ENCODE results near the gene SHF.

The SHF gene

DNA sequence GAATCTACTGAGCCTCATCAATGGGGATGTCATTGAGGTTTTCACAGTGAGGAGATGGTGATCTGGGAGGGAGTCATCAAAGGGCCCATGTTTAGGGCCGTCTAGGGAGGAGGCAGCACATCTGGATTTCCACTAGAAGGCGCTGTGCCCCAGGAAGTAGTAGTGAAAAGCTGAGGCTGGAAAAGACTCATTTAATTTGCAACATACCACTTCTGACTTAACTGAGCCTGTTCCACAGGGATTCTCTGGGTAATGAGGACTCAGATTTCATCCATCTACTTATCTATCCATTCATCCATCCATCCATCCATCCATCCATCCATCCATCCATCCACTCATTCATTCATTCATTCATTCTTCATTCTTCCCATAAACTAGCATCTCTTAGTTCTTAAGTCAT lies 17.4 kb upstream of the SHF start:
- in situ Hi-C loops (cut with HindIII; ENCODE audit: low sequenced_read_pairs): no loop called here
- TF ChIP-seq, protein P1, sequence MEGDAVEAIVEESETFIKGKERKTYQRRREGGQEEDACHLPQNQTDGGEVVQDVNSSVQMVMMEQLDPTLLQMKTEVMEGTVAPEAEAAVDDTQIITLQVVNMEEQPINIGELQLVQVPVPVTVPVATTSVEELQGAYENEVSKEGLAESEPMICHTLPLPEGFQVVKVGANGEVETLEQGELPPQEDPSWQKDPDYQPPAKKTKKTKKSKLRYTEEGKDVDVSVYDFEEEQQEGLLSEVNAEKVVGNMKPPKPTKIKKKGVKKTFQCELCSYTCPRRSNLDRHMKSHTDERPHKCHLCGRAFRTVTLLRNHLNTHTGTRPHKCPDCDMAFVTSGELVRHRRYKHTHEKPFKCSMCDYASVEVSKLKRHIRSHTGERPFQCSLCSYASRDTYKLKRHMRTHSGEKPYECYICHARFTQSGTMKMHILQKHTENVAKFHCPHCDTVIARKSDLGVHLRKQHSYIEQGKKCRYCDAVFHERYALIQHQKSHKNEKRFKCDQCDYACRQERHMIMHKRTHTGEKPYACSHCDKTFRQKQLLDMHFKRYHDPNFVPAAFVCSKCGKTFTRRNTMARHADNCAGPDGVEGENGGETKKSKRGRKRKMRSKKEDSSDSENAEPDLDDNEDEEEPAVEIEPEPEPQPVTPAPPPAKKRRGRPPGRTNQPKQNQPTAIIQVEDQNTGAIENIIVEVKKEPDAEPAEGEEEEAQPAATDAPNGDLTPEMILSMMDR (IDR thresholded peaks at IDR 0.05; ENCODE audit: low read depth, low read length, missing control alignments): peak; percentile 81
- DNase-seq (ENCODE audit: low read depth): peak; percentile 23
- no peak overlapping the region for H3K4me3 ChIP-seq (ENCODE audit: low read depth, low read length)

DNA sequence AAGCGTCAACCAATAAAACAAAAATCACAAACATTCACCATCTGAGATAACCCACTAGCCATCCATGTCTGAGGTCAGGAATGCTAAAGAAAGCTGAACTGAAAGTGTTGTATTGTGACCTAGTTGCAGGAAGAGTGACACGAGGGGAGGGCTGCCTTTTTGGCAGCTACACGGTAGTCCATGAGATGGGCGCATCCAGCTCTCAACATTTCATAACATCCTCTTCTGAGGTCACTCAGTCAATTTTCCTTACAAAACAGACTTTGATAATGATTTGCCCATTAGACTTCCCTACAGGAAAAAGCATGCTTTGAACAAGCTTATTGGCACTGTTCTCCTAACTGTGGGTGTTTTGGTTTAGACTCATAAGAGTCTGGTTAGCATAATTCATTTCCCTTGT lies 15.4 kb upstream of the SHF start:
- TF ChIP-seq, protein P1 (IDR thresholded peaks at IDR 0.05; ENCODE audit: low read depth, low read length, missing control alignments): no peak

DNA sequence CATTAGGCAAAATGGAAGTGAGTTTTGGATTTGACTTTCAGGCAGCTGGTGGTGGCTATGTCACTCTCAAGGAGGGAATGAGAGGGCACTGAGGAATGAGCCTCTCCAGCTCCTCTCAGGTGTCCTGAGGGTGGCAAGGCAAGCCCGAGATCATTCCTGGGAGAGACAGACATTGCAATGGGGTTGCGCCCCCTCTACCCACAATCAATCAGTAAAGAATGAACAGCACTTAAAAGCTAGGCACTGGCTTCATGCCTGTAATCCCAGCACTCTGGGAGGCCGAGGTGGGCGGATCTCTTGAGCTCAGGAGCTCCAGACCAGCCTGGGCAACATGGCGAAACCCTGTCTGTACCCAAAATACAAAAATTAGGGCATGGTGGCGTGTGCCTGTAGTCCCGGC lies 14.1 kb upstream of the SHF start:
- in situ Hi-C loops (cut with HindIII; ENCODE audit: low sequenced_read_pairs): loop anchor here (5.0 kb wide), 1 partner anchor 175 kb away; the partner anchor contains the start of gene GATM
- no peak overlapping the region for H3K4me3 ChIP-seq (ENCODE audit: low read depth, low read length)

More for the DNA sequence above, 15.4 kb upstream of the SHF start:
- H3K4me3 ChIP-seq (ENCODE audit: low read depth, low read length): no peak overlapping the region
- no peak for DNase-seq (ENCODE audit: low read depth)
- in situ Hi-C loops (cut with HindIII; ENCODE audit: low sequenced_read_pairs): loop anchor here (5.0 kb wide), 1 partner anchor 174 kb away; the partner anchor contains the start of gene GATM

DNA sequence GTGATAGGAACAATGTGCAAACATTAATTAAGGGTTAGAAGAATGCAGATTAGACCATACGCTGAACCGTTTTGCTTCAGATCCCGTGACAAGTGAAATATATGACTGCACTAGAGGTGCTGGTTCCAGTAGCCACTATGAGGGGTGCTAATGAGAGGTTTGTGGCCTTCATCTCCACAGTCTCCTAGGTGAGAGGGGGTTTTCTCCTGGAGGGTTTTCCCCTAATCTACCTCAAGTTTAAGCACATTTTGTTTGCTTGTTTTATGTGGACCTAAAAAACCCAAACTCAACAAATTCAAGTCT lies 13.7 kb upstream of the SHF start:
- TF ChIP-seq, protein P1 (IDR thresholded peaks at IDR 0.05; ENCODE audit: low read depth, low read length, missing control alignments): no peak
- in situ Hi-C loops (cut with HindIII; ENCODE audit: low sequenced_read_pairs): loop anchor here (5.0 kb wide), 1 partner anchor 176 kb away; the partner anchor contains the start of gene GATM
- H3K4me3 ChIP-seq (ENCODE audit: low read depth, low read length): no peak overlapping the region
- no peak for DNase-seq (ENCODE audit: low read depth)

More for the DNA sequence above, 14.1 kb upstream of the SHF start:
- DNase-seq (ENCODE audit: low read depth): no peak
- TF ChIP-seq, protein P1 (IDR thresholded peaks at IDR 0.05; ENCODE audit: low read depth, low read length, missing control alignments): no peak

DNA sequence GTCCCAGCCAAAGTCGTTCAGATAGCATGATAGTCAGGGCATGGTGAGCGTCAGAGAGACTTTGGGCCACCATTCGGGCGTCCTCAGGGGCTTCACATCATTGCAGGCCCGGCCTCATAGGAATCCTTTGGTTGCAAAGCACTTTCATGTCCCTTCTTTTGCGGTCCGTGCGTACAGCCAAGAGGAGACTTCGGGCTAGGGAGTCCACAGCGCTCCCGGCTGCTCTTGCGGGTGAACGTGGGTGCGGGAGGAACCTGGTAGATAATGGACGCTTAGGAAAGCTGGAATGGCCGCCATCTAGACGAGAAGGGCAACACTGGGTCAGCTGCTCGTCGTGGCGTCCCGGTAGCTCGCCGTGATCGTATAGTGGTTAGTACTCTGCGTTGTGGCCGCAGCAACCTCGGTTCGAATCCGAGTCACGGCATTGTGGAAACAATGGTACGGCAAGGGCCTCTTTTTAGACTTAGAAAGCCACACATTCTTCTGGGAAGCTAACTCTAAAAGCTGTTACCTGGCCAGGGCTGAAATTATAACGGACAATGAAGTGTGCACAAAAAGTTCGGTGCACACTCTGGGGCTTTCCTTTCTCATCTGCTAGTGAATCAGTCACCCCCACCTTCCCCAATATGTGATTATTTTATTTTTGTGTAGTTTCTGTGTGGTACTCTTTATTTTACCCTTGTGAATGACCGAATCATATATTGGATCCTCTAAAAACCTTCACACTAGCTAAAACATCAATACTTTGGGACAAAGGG lies 13.2 kb upstream of the SHF start:
- in situ Hi-C loops (cut with HindIII; ENCODE audit: low sequenced_read_pairs): loop anchor here (5.0 kb wide), 1 partner anchor 176 kb away; the partner anchor contains the start of gene GATM
- TF ChIP-seq, protein P1 (IDR thresholded peaks at IDR 0.05; ENCODE audit: low read depth, low read length, missing control alignments): no peak
- H3K4me3 ChIP-seq (ENCODE audit: low read depth, low read length): peak overlapping the region; percentile 64
- DNase-seq (ENCODE audit: low read depth): peak; percentile 28

DNA sequence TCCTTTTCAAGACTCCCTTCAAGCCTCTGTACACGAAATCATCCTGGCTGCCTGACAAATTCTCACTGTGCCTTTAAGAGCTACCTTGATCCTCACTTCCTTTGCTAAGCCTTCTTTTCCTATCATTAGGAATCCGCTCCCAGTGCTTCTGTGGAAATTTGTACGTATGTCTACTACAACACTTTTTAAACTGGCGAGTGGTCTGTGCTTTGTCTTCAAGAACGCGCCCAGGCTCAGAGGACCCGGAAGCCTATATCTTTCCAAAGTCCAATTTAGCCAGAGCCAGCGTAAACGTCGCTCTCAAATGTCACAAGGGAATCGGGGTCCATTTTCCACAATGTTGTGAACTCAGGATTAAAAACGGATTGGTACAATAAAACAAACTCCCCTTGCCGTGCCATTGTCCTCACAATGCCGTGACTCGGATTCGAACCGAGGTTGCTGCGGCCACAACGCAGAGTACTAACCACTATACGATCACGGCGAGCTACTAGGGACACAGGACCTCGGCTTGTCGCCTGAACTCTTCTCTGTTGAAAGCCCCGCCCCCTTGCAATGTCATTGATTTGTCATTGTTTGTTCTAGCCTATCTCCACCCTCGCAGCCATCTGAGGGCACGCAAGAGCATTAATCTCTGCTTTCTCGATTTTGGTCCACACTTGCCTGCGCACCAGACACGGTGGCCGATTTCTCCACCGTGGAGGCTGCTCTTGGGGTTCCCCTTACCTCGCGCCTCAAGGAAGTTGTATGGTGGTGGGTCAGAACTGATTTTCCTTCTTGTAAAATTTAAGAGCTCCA lies 12.4 kb upstream of the SHF start:
- in situ Hi-C loops (cut with HindIII; ENCODE audit: low sequenced_read_pairs): loop anchor here (5.0 kb wide), 1 partner anchor 177 kb away; the partner anchor contains the start of gene GATM
- DNase-seq (ENCODE audit: low read depth): peak; percentile 77
- peak overlapping the region; percentile 64 for H3K4me3 ChIP-seq (ENCODE audit: low read depth, low read length)
- TF ChIP-seq, protein P1 (IDR thresholded peaks at IDR 0.05; ENCODE audit: low read depth, low read length, missing control alignments): no peak
